ENCODE results near the gene BAIAP2L1. TPM values are rescaled to one million over a fixed set of nuclear protein-coding genes. Genes with fewer than 3 reads are reported as not detected.

The BAIAP2L1 gene
- total and polyA plus RNA-seq, 2 of the 8 experiments (the other 6 are each of a cell fraction or from before 2014, with no cell fraction given) = 19.2 to 42.9 TPM

GRCh38 chr7:98329791-98330373 is 71.0 kb downstream of the BAIAP2L1 start:
- no peak overlapping the region for H3K18ac ChIP-seq (ENCODE audit: extremely low read depth, low read length)
- H3K9me3 ChIP-seq (ENCODE audit: insufficient read depth in 2 of 2, low read depth in 1 of 2, low read length in 1 of 2) = 0 out of 4 replicates have a peak, but pooled peaks cover 0 to 3% of the 10 kb centered on the region in 2 experiments
- H2BK120ac ChIP-seq (replicated peaks; ENCODE audit: low read depth, low read length) = no peak overlapping the region
- H4K8ac ChIP-seq (ENCODE audit: extremely low read depth, insufficient read depth, low read length) = no peak overlapping the region
- peaks cover 0 to 30% of the 10 kb centered on the region in 2 experiments; a peak in 2 of 4 replicates for H3K79me2 ChIP-seq (ENCODE audit: control insufficient read depth in 1 of 2, insufficient read depth in 2 of 2, low read length in 2 of 2)
- H2AK5ac ChIP-seq (ENCODE audit: low read depth, low read length) = no peak overlapping the region
- H3K36me3 ChIP-seq (ENCODE audit: control insufficient read depth in 2 of 4, insufficient read depth in 4 of 4, low read length in 3 of 4) = no peaks in the 10 kb centered on the region; a peak in 1 of 8 replicates
- no peak overlapping the region for H3K4me3 ChIP-seq (ENCODE audit: extremely low read depth in 1 of 4, insufficient read depth in 2 of 4, low read depth in 3 of 4, low read length in 4 of 4)
- H2BK20ac ChIP-seq (ENCODE audit: low read length) = no peak overlapping the region
- H3K4me1 ChIP-seq (replicated peaks in 1 of 4; ENCODE audit: control insufficient read depth in 3 of 4, insufficient read depth in 4 of 4, low read length in 3 of 4) = no peaks in the 10 kb centered on the region
- H3K27ac ChIP-seq (ENCODE audit: low read depth, low read length) = no peak overlapping the region
- no peak overlapping the region for H3K4ac ChIP-seq (replicated peaks; ENCODE audit: insufficient read length, low read depth, low read length)
- H3K4me2 ChIP-seq (ENCODE audit: insufficient read depth in 1 of 2, low read depth in 2 of 2, low read length in 2 of 2) = no peak overlapping the region
- H3K23me2 ChIP-seq (ENCODE audit: low read depth, low read length) = no peaks in the 10 kb centered on the region
- no peak for DNase-seq (ENCODE audit: low read depth in 1 of 2, low spot score in 2 of 2)
- H3K23ac ChIP-seq (ENCODE audit: insufficient read length) = no peak overlapping the region
- no peak for FAIRE-seq
- H2AFZ ChIP-seq (ENCODE audit: low read length) = no peak overlapping the region
- H4K20me1 ChIP-seq (replicated peaks in 1 of 2; ENCODE audit: control insufficient read depth in 1 of 2, insufficient read depth in 2 of 2, low read length in 2 of 2) = peaks cover 0 to 4% of the 10 kb centered on the region in 2 experiments
- no peak overlapping the region for H3K56ac ChIP-seq (replicated peaks; ENCODE audit: insufficient read length, low read depth, low read length)
- no peak overlapping the region for H3K14ac ChIP-seq (ENCODE audit: insufficient read length)
- H3K27me3 ChIP-seq (replicated peaks in 1 of 4; ENCODE audit: control insufficient read depth in 3 of 4, extremely low read depth in 1 of 4, insufficient read depth in 3 of 4, low read length in 3 of 4) = no peaks in the 10 kb centered on the region
- H2BK15ac ChIP-seq (ENCODE audit: low read length) = no peak overlapping the region
- ChIA-PET CTCF (ENCODE audit: partially characterized antibody) (interaction anchor here (0.7 kb wide), 1 partner anchor 21 kb away, joined by 3 read pairs; no protein-coding TSS in a partner anchor), POLR2A (ENCODE audit: partially characterized antibody) (interaction anchor here (1.0 kb wide), 1 partner anchor 72 kb away, joined by 3 read pairs; no protein-coding TSS in a partner anchor)
- no peak overlapping the region for H4K5ac ChIP-seq (ENCODE audit: insufficient read length, low read depth, low read length)
- WGBS, 2 experiments (ENCODE audit: extremely low coverage in 1 of 2, insufficient coverage in 1 of 2, insufficient read length in 1 of 2, insufficient replicate concordance in 2 of 2, low coverage in 1 of 2, low lambda C conversion rate in 2 of 2, missing lambda C conversion rate in 1 of 2) = 82% methylated on average over 9 of the region's 9 CpGs; no CpG with 5 or more reads in 1 of the 2 experiments
- H4K91ac ChIP-seq (replicated peaks; ENCODE audit: insufficient read length, low read length) = no peak overlapping the region
- H2BK12ac ChIP-seq (ENCODE audit: low read depth, low read length) = no peak overlapping the region
- H3K79me1 ChIP-seq (ENCODE audit: low read depth, low read length) = peaks cover 3% of the 10 kb centered on the region
- H2BK5ac ChIP-seq (ENCODE audit: low read depth, low read length) = no peak overlapping the region
- H3K9ac ChIP-seq (replicated peaks in 1 of 4; ENCODE audit: extremely low read depth in 1 of 4, low read depth in 3 of 4, low read length in 3 of 4) = no peak overlapping the region
- TF ChIP-seq TAF7 (optimal IDR thresholded peaks at IDR 0.05; ENCODE audit: borderline replicate concordance, low read depth, low read length) (no peak), GABPA (IDR thresholded peaks at IDR 0.05; ENCODE audit: borderline replicate concordance, insufficient read depth, low read length) (no peak), TCF12 (IDR thresholded peaks at IDR 0.05; ENCODE audit: low read depth, low read length) (no peak), CBX5 (IDR thresholded peaks at IDR 0.05; ENCODE audit: low read depth, low read length) (no peak), POLR2AphosphoS5 (IDR thresholded peaks at IDR 0.05; ENCODE audit: low read depth, low read length) (no peak), MAX (IDR thresholded peaks at IDR 0.05) (no peak), BACH1 (IDR thresholded peaks at IDR 0.05; ENCODE audit: low read length) (no peak), SRF (IDR thresholded peaks at IDR 0.05; ENCODE audit: low read depth, low read length) (no peak), SAP30 (IDR thresholded peaks at IDR 0.05; ENCODE audit: insufficient read depth, insufficient replicate concordance, low read length) (no peak), NANOG (IDR thresholded peaks at IDR 0.05; ENCODE audit: insufficient read depth, low read depth, low read length, poor library complexity, severe bottlenecking) (no peak), ATF3 (IDR thresholded peaks at IDR 0.05; ENCODE audit: insufficient read depth, low read depth, low read length) (no peak)
